Activated CD4-positive, alpha-beta T cell treated with anti-CD3 and anti-CD28 coated beads for 36 hours (primary cell): ENCODE measurements around the gene MYLK. TPM values are rescaled to one million over a fixed set of nuclear protein-coding genes. Genes with fewer than 3 reads are reported as not detected.

Experiments used
- ATAC-seq: fragments of 200-7000 bp; cut with Tn5 transposase; one replicate; pipeline ENCODE4 v1.10.0; 2021; ENCODE audit warnings: mild to moderate bottlenecking, moderate library complexity
- CTCF ChIA-PET: fragments of 350-600 bp; sonication (Branson Sonifier 250); formaldehyde crosslinking; loops from one replicate; lab custom pipeline; 2021; ENCODE audit warnings: antibody characterized with exemption; lab: Charles Lee
- POLR2A ChIA-PET: fragments of 350-600 bp; sonication (Branson Sonifier 250); formaldehyde crosslinking; loops from one replicate; lab custom pipeline; 2021; ENCODE audit warnings: antibody characterized with exemption, inconsistent platforms; lab: Charles Lee
- DNase-seq: peaks from one replicate; pipeline ENCODE4 v3.0.0-alpha.2; 2020
- H3K27ac Mint-ChIP-seq: one replicate; pipeline ENCODE4 v1.8.0; 2021; ENCODE audit warnings: mixed read lengths
- H3K27me3 Mint-ChIP-seq: one replicate; pipeline ENCODE4 v1.8.0; 2021; ENCODE audit warnings: mixed read lengths
- H3K36me3 Mint-ChIP-seq: one replicate; pipeline ENCODE4 v1.8.0; 2021; ENCODE audit warnings: low read depth, mixed read lengths
- H3K4me1 Mint-ChIP-seq: one replicate; pipeline ENCODE4 v1.8.0; 2021; ENCODE audit warnings: mixed read lengths
- H3K4me3 Mint-ChIP-seq: one replicate; pipeline ENCODE4 v1.8.0; 2021; ENCODE audit warnings: mild to moderate bottlenecking, moderate library complexity, mixed read lengths
- H3K9me3 Mint-ChIP-seq: one replicate; pipeline ENCODE4 v1.8.0; 2021; ENCODE audit warnings: low read depth, mixed read lengths
- intact Hi-C, 2 experiments: fragments of 100-400 bp; cut with DNase I in 1 of 2; cut with micrococcal nuclease in 1 of 2; formaldehyde crosslinking; loops; one replicate each; pipeline versions ENCODE4 v1.14.2 to v1.15.1; 2022 to 2024; cut with DNase I, micrococcal nuclease
- total RNA-seq, 2 experiments: library from RNA; stranded (reverse); gene quantifications; one replicate each; pipeline ENCODE4 v1.2.3, GENCODE V29; 2021

The MYLK gene
- total RNA-seq, 2 experiments from 2014 or later, result 0.07 TPM; not detected in 1

- ChIA-PET CTCF (interaction anchor here (0.8 kb wide), 1 partner anchor 306 kb away, joined by 3 read pairs; no protein-coding TSS in a partner anchor), POLR2A (no interaction called here)
- H3K36me3 Mint-ChIP-seq, result no peaks in the 10 kb centered on the region
- no peaks in the 10 kb centered on the region for H3K9me3 Mint-ChIP-seq
- DNase-seq (no peak), ATAC-seq (no peak)
- H3K4me1 Mint-ChIP-seq, result no peaks in the 10 kb centered on the region
- peaks cover 1% of the 10 kb centered on the region for H3K27me3 Mint-ChIP-seq
- no peak overlapping the region for H3K27ac Mint-ChIP-seq
- no peak overlapping the region for H3K4me3 Mint-ChIP-seq
- intact Hi-C loops, result no loop called here
Observed at GRCh38 chr3:123768480-123769355, 115.4 kb downstream of the MYLK start.

- DNase-seq (no peak), ATAC-seq (no peak)
- intact Hi-C loops, result no loop called here
- H3K4me3 Mint-ChIP-seq, result no peak overlapping the region
- ChIA-PET POLR2A (no interaction called here), CTCF (interaction anchor here (0.5 to 0.8 kb wide), 3 partner anchors 226 to 317 kb away, joined by 3 to 4 read pairs (median 3); no protein-coding TSS in a partner anchor)
- no peaks in the 10 kb centered on the region for H3K36me3 Mint-ChIP-seq
- H3K27ac Mint-ChIP-seq, result no peak overlapping the region
- no peaks in the 10 kb centered on the region for H3K9me3 Mint-ChIP-seq
- peaks cover 1% of the 10 kb centered on the region for H3K27me3 Mint-ChIP-seq
- H3K4me1 Mint-ChIP-seq, result no peaks in the 10 kb centered on the region
Observed at GRCh38 chr3:123767564-123768292, 116.4 kb downstream of the MYLK start.

- H3K36me3 Mint-ChIP-seq, result no peaks in the 10 kb centered on the region
- ATAC-seq (no peak), DNase-seq (no peak)
- ChIA-PET POLR2A (no interaction called here), CTCF (interaction anchor here (0.6 kb wide), 1 partner anchor 227 kb away, joined by 3 read pairs; no protein-coding TSS in a partner anchor)
- H3K4me3 Mint-ChIP-seq, result no peak overlapping the region
- H3K27ac Mint-ChIP-seq, result no peak overlapping the region
- H3K4me1 Mint-ChIP-seq, result no peaks in the 10 kb centered on the region
- H3K27me3 Mint-ChIP-seq, result peaks cover 1% of the 10 kb centered on the region
- no peaks in the 10 kb centered on the region for H3K9me3 Mint-ChIP-seq
- intact Hi-C loops, result no loop called here
Observed at GRCh38 chr3:123767009-123767372, 117.1 kb downstream of the MYLK start.

GRCh38 chr3:123766193-123767008, 117.7 kb downstream of the MYLK start:
- Mint-ChIP-seq H3K4me3 (no peak overlapping the region), H3K9me3 (no peaks in the 10 kb centered on the region), H3K4me1 (no peaks in the 10 kb centered on the region), H3K27me3 (peaks cover 1% of the 10 kb centered on the region), H3K27ac (no peak overlapping the region), H3K36me3 (no peaks in the 10 kb centered on the region)
- ChIA-PET POLR2A (no interaction called here), CTCF (no interaction called here)
- ATAC-seq, result no peak
- DNase-seq, result no peak
- intact Hi-C loops, result no loop called here

GRCh38 chr3:123765475-123766128, 118.5 kb downstream of the MYLK start:
- Mint-ChIP-seq H3K36me3 (no peaks in the 10 kb centered on the region), H3K9me3 (no peaks in the 10 kb centered on the region), H3K27me3 (peaks cover 1% of the 10 kb centered on the region), H3K27ac (no peak overlapping the region), H3K4me3 (no peak overlapping the region), H3K4me1 (no peaks in the 10 kb centered on the region)
- intact Hi-C loops, result no loop called here
- POLR2A ChIA-PET, result no interaction called here
- DNase-seq, result no peak
- no peak for ATAC-seq
- CTCF ChIA-PET, result no interaction called here

- Mint-ChIP-seq H3K4me3 (no peak overlapping the region), H3K36me3 (no peaks in the 10 kb centered on the region), H3K4me1 (no peaks in the 10 kb centered on the region), H3K27me3 (peaks cover 1% of the 10 kb centered on the region), H3K9me3 (no peaks in the 10 kb centered on the region), H3K27ac (no peak overlapping the region)
- CTCF ChIA-PET, result no interaction called here
- DNase-seq, result no peak
- POLR2A ChIA-PET, result no interaction called here
- no peak for ATAC-seq
- intact Hi-C loops, result no loop called here
Observed at GRCh38 chr3:123764647-123765046, 119.5 kb downstream of the MYLK start.

- no peak overlapping the region for H3K27ac Mint-ChIP-seq
- no peaks in the 10 kb centered on the region for H3K36me3 Mint-ChIP-seq
- DNase-seq, result no peak
Observed at GRCh38 chr3:123762805-123763204, 121.3 kb downstream of the MYLK start.

GRCh38 chr3:123760817-123761216, 123.3 kb downstream of the MYLK start:
- DNase-seq (no peak), ATAC-seq (no peak)
- ChIA-PET CTCF (interaction anchor here (1.7 kb wide), 1 partner anchor 20 kb away, joined by 3 read pairs; no protein-coding TSS in a partner anchor), POLR2A (no interaction called here)
- Mint-ChIP-seq H3K9me3 (no peaks in the 10 kb centered on the region), H3K4me1 (no peaks in the 10 kb centered on the region), H3K27ac (no peak overlapping the region), H3K27me3 (peaks cover 2% of the 10 kb centered on the region), H3K4me3 (no peak overlapping the region), H3K36me3 (no peaks in the 10 kb centered on the region)
- intact Hi-C loops, result no loop called here

More at GRCh38 chr3:123762805-123763204, 121.3 kb downstream of the MYLK start:
- no peaks in the 10 kb centered on the region for H3K27me3 Mint-ChIP-seq
- intact Hi-C loops, result no loop called here
- ATAC-seq, result no peak
- no peaks in the 10 kb centered on the region for H3K4me1 Mint-ChIP-seq
- no peak overlapping the region for H3K4me3 Mint-ChIP-seq
- CTCF ChIA-PET, result no interaction called here
- H3K9me3 Mint-ChIP-seq, result no peaks in the 10 kb centered on the region
- POLR2A ChIA-PET, result no interaction called here

GRCh38 chr3:123759871-123760270, 124.3 kb downstream of the MYLK start:
- DNase-seq, result no peak
- ATAC-seq, result no peak
- no peak overlapping the region for H3K4me3 Mint-ChIP-seq
- H3K9me3 Mint-ChIP-seq, result no peaks in the 10 kb centered on the region
- no peaks in the 10 kb centered on the region for H3K4me1 Mint-ChIP-seq
- CTCF ChIA-PET, result interaction anchor here (0.6 to 1.7 kb wide), 2 partner anchors 19 to 93 kb away, joined by 3 read pairs; no protein-coding TSS in a partner anchor
- intact Hi-C loops, result no loop called here
- POLR2A ChIA-PET, result no interaction called here
- peaks cover 2% of the 10 kb centered on the region for H3K27me3 Mint-ChIP-seq
- H3K36me3 Mint-ChIP-seq, result no peaks in the 10 kb centered on the region
- no peak overlapping the region for H3K27ac Mint-ChIP-seq

- no peaks in the 10 kb centered on the region for H3K36me3 Mint-ChIP-seq
- no peak overlapping the region for H3K4me3 Mint-ChIP-seq
- no peaks in the 10 kb centered on the region for H3K4me1 Mint-ChIP-seq
- ChIA-PET POLR2A (no interaction called here), CTCF (interaction anchor here (1.3 to 1.7 kb wide), 2 partner anchors 18 to 36 kb away, joined by 3 read pairs; no protein-coding TSS in a partner anchor)
- H3K27me3 Mint-ChIP-seq, result peaks cover 2% of the 10 kb centered on the region
- intact Hi-C loops, result no loop called here
- DNase-seq (no peak), ATAC-seq (no peak)
- no peaks in the 10 kb centered on the region for H3K9me3 Mint-ChIP-seq
- H3K27ac Mint-ChIP-seq, result no peak overlapping the region
Observed at GRCh38 chr3:123759311-123759710, 124.8 kb downstream of the MYLK start.
